Adipose tissue (tissue), 3 donors: ENCODE results near the gene SMARCAL1. TPM values are rescaled to one million over a fixed set of nuclear protein-coding genes. Genes with fewer than 3 reads are reported as not detected.
"Not testable (repeated sequence)": the region's sequence is repeated elsewhere in the genome, so short reads cannot be mapped to it uniquely, and the experiment has no call there.

ENCODE experiments used
- H3K27ac ChIP-seq: one replicate; pipeline ENCODE4 v1.5.1; 2013; ENCODE audit warnings: low read depth, low read length
- WGBS, 3 donors: extraction: QIAGEN DNeasy Blood & Tissue Kit; methylation state at CpG; one replicate each; pipeline ENCODE4 v1.1.7; 2013; 5-methylcytosine and 5-hydroxymethylcytosine counted together
- polyA plus RNA-seq, 3 donors: library from polyadenylated mRNA; stranded (reverse); fragments of 200-250 nt; gene quantifications; one replicate each; pipeline ENCODE4 v1.2.3, GENCODE V29; 2013
- donor health status: healthy with polysubstance abuse.
- donor health status: Bipolar disorder and iron deficiency.
- donor health status: healthy.

The SMARCAL1 gene
- 1 to 10 TPM; 6.7 to 7.5 (median 6.8) TPM for polyA plus RNA-seq

DNA sequence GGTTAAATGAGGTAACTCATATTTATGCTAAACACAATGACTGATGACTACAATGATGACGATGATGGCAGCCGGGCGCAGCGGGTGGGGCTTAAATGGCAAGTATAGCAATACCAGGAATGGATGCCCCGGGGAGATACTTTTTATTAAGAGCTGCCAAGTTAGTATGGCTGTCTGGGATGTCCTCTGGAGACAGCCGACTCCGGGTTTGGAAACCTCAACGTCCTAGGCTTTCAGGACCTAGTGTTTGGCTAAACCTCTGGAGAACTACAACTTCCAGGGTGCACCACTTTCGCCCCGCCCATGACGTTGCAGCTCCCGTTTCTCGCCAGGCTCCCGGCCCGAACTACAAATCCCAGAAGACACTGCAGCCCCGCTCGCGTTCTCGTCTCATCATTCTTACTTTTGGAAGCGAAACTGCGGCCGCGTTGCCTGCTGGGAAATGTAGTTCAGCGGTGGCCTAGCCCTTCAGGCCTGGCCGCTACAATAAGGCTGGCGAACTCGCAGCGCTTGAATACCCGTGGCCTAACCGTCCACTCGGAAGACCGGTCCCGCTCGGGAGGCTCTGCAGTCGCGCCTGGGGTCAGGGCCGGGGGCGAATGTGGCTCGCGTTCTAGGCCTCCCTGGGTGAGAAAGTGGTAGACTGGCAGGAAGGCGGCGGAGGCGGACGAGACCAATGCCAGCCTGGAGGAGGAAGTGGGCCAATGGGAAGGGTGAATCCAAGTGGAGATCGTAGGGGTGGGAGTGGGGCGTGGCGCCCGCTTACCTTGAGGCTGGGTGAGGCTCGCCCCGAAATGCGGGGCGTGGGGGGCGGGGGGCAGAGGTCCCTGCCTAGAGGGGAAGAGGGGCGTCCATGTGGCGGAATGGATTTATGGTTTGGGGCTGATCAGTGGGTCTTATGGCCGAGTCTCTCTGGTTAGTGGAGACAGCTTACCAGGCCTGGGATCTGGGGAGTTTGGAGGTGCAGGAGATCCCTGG lies at the start of gene SMARCAL1:
Gene SMARCAL1 (plus strand): TSS at position 463 of the 978 bp plus-strand sequence. CDS start 2,221 bp downstream, outside the sequence.
- WGBS, 3 donors, result 6% methylated on average over 56 of the region's 56 CpGs

DNA sequence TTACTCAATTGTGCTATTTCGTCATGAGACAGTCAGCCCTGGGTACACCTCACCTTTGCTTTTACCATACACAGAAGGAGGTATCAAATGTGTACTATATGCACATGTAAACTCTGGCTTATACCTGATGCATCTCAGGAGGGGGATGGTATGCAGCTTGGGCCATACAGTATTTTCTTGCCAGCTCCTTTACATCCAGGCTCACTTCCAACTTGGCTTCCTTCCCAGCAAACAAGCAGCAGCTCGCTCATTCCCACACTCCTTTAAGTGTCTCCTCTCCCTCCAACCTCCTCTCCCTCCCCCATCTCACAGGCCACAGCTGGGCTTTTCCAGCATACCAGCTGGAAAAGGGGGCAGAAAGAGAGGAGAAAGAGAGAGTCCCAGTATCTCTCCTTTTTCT lies 49.6 kb upstream of the SMARCAL1 start:
- 17 to 59% (median 55%) methylated on average over 2 of the region's 2 CpGs for WGBS, 3 donors
- H3K27ac ChIP-seq, result no peak overlapping the region

More for the DNA sequence above, at the start of gene SMARCAL1:
- H3K27ac ChIP-seq, result no peak within 1 kb of the TSS

DNA sequence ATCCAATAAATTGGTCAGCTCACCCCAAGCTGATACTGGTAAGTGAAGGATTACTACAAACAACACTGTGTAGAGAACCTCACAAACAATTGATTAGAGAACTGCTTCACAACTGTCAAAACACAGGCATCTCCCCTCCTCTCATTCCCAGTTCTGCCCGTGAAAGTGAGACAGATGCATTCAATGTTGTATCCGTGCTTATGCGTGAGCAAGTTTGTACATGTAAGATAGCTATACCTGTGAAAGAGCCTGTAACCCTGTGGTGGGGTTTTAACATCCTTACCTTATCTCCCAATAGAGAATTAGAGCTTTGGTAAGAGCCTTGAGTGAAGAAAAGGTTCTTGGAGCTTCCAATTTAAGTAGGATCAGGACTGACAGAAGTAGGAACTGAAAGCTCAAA lies 49.1 kb upstream of the SMARCAL1 start:
- H3K27ac ChIP-seq, result no peak overlapping the region
- 81 to 90% (median 84%) methylated on average over 3 of the region's 3 CpGs for WGBS, 3 donors

DNA sequence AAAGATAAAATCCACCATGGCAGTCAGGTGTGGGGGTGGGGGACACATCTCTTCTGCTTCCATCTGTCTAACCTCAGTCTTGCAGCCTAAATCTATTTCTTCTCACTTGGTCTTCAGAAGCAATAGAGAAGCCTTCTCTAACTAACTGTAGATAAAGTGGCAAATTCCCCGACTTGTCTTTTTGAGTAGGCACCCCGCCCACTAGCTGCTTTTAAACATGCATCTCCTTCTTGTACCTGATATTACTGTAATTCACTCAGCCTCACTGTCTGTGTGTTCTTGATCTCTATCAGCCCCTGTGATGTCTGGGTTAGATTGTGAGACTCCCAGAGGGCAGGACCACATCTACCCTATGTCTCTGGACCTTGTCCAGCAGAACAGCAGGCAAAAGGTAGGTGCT lies 46.8 kb upstream of the SMARCAL1 start:
- H3K27ac ChIP-seq, result no peak overlapping the region
- WGBS, 3 donors, result 89 to 100% (median 91%) methylated on average over 2 of the region's 2 CpGs

DNA sequence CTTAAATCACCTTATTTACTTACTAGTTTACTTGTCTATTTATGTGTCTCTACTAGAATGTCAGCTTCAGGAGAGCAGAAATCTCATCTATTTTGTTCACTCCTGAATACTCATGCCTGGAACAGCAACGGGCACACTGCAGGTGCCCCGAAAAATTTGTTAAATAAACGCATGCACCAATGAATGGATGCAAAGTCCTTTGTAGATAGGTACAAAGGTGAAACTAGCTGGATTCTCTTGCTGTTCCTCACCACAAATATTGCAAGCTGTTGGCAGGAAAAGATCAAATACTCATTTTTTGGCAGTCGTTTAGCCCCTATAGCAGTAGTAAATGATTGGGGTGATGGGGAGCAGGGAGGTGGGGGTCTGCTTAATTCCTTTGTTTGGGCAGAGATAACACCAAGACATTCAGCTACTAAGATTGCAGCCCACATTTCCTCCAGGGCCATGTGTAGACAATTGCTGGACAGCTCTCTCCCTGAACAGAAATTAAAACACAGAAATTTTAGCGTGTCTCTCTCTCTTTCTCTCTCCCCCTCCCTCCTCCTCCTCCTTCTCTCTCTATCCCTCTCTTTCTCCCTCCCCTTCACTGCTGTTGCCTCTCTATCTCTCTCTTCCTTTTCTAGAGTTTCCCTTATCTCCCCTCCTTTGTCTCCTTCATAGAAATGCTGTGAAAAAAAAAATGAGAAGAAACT lies 45.4 kb upstream of the SMARCAL1 start:
- no peak overlapping the region for H3K27ac ChIP-seq
- WGBS, 3 donors, result 43 to 57% (median 50%) methylated on average over 5 of the region's 5 CpGs

DNA sequence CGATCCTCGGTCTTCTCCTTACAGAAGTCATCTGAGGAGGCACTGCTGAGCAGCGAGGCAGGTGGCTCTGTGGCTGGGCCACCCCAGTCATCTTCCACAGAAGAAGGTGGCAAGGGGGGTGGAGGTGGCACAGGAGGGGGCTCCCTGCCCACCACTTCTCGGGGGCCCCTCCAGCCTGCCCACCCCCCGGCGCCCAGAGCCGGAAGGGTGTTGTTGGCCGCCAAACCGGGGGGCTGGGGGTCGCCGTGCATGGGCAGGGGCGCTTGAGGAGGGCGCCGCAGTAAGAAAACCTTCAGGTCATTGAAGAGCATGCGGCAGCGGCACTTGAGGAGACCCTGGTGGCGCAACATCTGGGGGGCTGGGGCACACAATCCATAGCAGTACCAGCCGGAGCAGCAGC lies 42.5 kb upstream of the SMARCAL1 start:
- WGBS, 3 donors, result 66 to 81% (median 80%) methylated on average over 8 to 18 of the region's 18 CpGs
- H3K27ac ChIP-seq, result no peak overlapping the region

DNA sequence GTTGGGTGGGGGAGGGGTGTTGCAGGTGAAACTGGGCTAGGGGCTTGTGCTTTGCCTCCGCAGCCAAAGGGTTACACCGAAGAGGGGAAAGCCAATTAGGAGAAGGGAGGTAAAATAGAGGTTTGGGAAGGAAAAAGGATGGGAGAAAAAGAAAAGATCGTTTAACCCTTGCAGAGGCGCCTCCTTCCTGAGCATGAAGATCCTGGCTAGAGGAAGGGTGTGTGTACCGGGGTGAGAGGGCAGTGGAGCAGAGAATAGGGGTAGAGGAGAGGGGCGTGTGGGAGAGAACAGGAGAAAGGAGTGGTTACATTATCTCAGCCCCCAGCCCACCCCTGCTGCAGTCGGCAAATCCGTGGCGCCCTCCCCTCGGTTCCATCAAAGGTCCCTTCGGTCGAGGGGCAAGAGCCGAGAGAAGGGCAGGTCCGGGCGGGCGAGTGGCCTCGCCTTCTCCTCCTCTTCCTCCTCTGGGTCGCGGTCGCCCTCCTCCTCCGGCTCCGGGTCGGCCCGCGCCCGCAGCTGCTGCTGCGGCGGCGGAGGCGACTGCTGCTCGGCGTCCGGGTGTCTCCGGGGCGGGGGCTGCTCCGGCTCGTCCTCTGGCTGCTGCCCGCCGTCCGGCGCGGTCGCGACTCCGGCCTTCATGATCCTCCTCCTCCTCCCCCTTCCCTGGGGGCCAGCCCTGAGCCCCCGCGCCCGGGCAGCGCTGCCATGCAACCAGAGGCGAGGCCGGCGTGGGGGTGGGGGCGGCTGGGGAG lies 41.1 kb upstream of the SMARCAL1 start:
- 1% methylated on average over 39 to 53 of the region's 53 CpGs for WGBS, 3 donors
- no peak overlapping the region for H3K27ac ChIP-seq

DNA sequence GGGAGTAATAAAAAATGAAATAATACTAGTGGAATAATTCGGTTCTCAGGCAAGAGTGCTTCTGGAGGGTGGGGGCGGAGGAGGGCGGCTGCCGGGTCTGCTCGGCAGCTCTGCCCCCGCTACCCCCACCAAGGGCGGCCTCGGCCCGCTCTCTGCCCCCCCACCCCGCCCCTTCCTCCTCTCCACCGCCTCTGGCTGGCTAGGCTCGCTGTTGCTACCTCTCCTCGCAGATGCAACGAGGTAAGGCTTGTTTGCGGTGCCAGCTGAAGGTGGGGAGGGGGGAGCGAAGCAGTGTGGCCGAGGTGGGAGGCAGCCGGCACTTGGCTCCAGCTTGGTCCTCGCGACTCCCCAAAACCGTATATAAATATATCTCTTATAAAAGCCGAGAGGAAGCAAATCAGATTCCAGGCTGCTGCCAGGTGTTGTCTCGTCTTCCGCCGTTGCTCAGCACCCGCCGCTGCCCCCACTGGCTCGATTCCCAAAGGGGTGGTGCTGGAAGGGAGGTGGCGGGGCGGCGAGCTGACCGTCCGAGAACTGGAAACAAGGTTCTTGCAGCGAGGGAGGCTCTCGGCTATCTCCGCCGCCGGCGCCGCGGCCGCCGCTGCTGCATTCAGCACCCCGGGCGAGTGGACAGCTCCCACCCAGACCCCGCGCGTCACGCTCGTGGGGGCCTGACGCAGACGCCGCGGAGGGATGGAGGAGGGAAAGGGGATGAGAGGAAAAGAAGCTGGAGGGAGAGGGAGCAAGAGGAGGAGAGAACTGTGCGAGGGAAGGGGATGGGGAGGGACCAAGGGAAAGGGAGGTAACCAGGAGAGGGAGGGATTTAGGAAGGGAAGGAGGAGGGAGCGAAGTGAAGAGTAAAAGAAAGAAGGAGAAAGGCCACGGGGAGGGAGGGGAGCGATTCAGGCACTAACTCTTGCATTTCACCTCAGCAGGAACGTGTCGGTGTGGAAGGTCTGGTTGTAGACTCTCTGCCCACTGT lies 40.3 kb upstream of the SMARCAL1 start, which contains the start of gene MARCHF4:
Gene MARCHF4 (minus strand): TSS at position 763 of the 982 bp plus-strand sequence. CDS start 2,223 bp downstream, outside the sequence.
- no peak within 1 kb of the TSS for H3K27ac ChIP-seq
- WGBS, 3 donors, result 1 to 2% (median 2%) methylated on average over 53 to 60 of the region's 60 CpGs

GRCh38 chr2:216372761-216373291 lies 39.5 kb upstream of the SMARCAL1 start:
- H3K27ac ChIP-seq, result no peak overlapping the region
- WGBS, 3 donors, result 29 to 31% (median 29%) methylated on average over 6 of the region's 6 CpGs

DNA sequence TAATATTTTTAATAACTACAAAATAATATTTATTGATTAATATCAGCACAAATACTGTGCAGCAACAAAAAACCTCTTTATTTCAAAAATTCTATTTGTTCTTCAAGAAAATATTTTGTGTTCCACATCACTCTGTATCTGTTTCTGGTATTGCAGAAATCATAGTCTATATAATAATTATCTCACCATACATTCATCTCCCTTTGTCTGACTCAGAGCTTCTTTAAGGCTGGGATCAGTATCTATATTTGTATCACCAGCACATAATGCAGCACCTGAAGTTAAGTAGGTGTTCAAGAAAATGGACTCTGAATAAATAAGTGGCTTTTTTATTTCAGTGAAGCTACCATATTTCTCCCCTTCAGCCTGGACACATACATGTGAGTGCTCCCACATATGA lies 38.4 kb upstream of the SMARCAL1 start:
- no peak overlapping the region for H3K27ac ChIP-seq

DNA sequence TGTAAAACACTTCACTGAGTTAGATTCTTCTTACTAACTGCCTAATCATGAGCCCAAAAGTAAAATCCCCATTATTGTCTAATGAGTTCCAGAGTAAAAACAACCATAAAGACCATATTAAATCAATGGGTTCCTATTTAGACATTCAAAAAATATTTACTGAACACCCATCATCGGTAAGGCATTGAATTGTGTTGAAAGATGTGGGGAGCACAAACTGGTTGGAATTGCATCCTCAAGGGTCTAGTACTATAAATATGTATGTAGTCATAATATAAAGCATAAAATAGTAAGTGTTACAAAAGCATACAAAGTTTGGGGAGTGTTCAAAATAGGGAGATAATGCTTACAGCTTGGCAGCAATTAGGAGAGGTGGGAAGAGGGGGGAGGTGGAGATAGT lies 37.0 kb upstream of the SMARCAL1 start:
- H3K27ac ChIP-seq, result no peak overlapping the region
- WGBS, 3 donors, result 73 to 85% (median 83%) methylated on average over 1 of the region's 1 CpG

- 75 to 88% (median 80%) methylated on average over 5 of the region's 5 CpGs for WGBS, 3 donors
- no peak overlapping the region for H3K27ac ChIP-seq
Measured at GRCh38 chr2:216379977-216380376, 32.3 kb upstream of the SMARCAL1 start.

- H3K27ac ChIP-seq, result not testable (repeated sequence)
- WGBS, 3 donors, result 66 to 87% (median 87%) methylated on average over 2 of the region's 2 CpGs
Measured at GRCh38 chr2:216384409-216384808, 27.9 kb upstream of the SMARCAL1 start.

GRCh38 chr2:216385478-216385877 lies 26.8 kb upstream of the SMARCAL1 start:
- WGBS, 3 donors, result 43 to 54% (median 51%) methylated on average over 2 of the region's 2 CpGs
- H3K27ac ChIP-seq, result no peak overlapping the region

- H3K27ac ChIP-seq, result no peak overlapping the region
- WGBS, 3 donors, result 89 to 97% (median 95%) methylated on average over 2 of the region's 2 CpGs
Measured at GRCh38 chr2:216387262-216387661, 25.0 kb upstream of the SMARCAL1 start.

- H3K27ac ChIP-seq, result no peak overlapping the region
- 75 to 89% (median 85%) methylated on average over 5 of the region's 5 CpGs for WGBS, 3 donors
Measured at GRCh38 chr2:216388046-216388884, 24.0 kb upstream of the SMARCAL1 start.
